Large intestine (tissue), 3 donors: ENCODE measurements around the gene CNNM2. TPM values are rescaled to one million over a fixed set of nuclear protein-coding genes. Genes with fewer than 3 reads are reported as not detected.
"Not testable (repeated sequence)": the region's sequence is repeated elsewhere in the genome, so short reads cannot be mapped to it uniquely, and the experiment has no call there.

ENCODE experiments used
- DNase-seq, 2 donors: peaks; one replicate each; pipeline versions ENCODE4 v3.0.0 to v3.0.0-alpha.2; 2013
- H3K27ac ChIP-seq: one replicate; pipeline ENCODE4 v1.5.1; 2013; ENCODE audit warnings: low read length
- H3K27me3 ChIP-seq: 2 replicates; pipeline ENCODE4 v1.6.1; 2013; ENCODE audit warnings: low read length; ENCODE audit not compliant: control insufficient read depth, insufficient read depth
- H3K36me3 ChIP-seq: 2 replicates; pipeline ENCODE4 v1.6.1; 2013; ENCODE audit warnings: low read length; ENCODE audit not compliant: control insufficient read depth, insufficient read depth
- H3K4me1 ChIP-seq: one replicate; pipeline ENCODE4 v1.6.1; 2013; ENCODE audit warnings: low read length; ENCODE audit not compliant: control insufficient read depth, insufficient read depth
- H3K4me3 ChIP-seq: one replicate; pipeline ENCODE4 v1.5.1; 2013; ENCODE audit warnings: low read length
- H3K9me3 ChIP-seq: one replicate; pipeline ENCODE4 v1.6.1; 2013; ENCODE audit warnings: mild to moderate bottlenecking, low read depth, low read length, moderate library complexity; ENCODE audit not compliant: control insufficient read depth
- WGBS: methylation state at CpG from one replicate; pipeline ENCODE4 v1.1.5; 2013; ENCODE audit warnings: low lambda C conversion rate; ENCODE audit not compliant: insufficient coverage; 5-methylcytosine and 5-hydroxymethylcytosine counted together
- polyA plus RNA-seq: library from polyadenylated mRNA; unstranded; fragments of 120-200 nt; gene quantifications from one replicate; pipeline ENCODE4 v1.2.1, GENCODE V29; 2013

Gene CNNM2
- polyA plus RNA-seq, 1 donor, result 12.5 TPM

- Histone ChIP-seq H3K27me3 (no peaks in the 10 kb centered on the region), H3K4me1 (no peaks in the 10 kb centered on the region), H3K4me3 (no peak overlapping the region), H3K27ac (no peak overlapping the region), H3K36me3 (peaks cover 25% of the 10 kb centered on the region), H3K9me3 (peaks cover 3% of the 10 kb centered on the region)
- no CpG with 5 or more reads among the region's 1 CpG for WGBS
- no peak for DNase-seq
These were observed 212.8 kb downstream of the CNNM2 start for GRCh38 chr10:103130910-103131309.

DNA sequence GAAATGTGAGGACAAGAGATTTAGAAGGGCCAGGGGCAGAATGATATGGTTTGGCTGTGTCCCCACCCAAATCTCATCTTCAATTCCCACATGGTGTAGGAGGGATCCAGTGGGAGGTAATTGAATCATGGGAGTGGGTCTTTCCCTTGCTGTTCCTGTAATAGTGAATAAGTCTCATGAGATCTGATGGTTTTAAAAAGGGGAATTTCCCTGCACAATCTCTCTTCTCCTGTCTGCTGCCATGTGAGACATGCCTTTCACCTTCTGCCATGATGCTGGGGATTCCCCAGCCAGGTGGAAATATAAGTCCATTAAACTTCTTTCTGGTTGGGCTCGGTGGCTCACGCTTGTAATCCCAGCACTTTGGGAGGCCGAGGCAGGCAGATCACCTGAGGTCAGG is 217.1 kb downstream of the CNNM2 start:
- H3K4me1 ChIP-seq, H3K27me3 ChIP-seq, H3K9me3 ChIP-seq, H3K27ac ChIP-seq, H3K4me3 ChIP-seq, DNase-seq: not testable (repeated sequence)
- WGBS, result no CpG with 5 or more reads among the region's 3 CpGs
- peaks cover 34% of the 10 kb centered on the region for H3K36me3 ChIP-seq

DNA sequence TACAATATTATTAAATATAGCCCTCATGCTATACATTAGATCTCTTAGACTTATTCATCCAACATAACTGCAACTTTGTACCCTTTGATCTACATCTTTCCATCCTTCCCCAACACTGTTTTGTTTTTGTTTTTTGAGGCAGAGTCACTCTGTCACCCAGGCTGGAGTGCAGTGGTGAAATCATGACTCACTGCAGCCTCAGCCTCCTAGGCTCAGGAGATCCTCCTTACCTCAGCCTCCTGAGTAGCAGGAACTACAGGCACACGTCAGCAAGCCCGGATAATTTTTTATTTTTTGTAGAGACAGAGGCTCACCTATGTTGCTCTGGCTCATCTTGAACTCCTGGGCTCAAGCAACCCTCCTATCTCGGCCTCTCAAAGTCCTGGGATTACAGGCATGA is 221.7 kb downstream of the CNNM2 start:
- Histone ChIP-seq H3K27ac (no peak overlapping the region), H3K9me3 (no peaks in the 10 kb centered on the region), H3K36me3 (peaks cover 31% of the 10 kb centered on the region), H3K4me1 (no peaks in the 10 kb centered on the region), H3K27me3 (no peaks in the 10 kb centered on the region), H3K4me3 (no peak overlapping the region)
- no peak for DNase-seq
- WGBS, result 100% methylated on average over 1 of the region's 3 CpGs

Other genes with a start within 250 kb of the CNNM2 start
- gene ARL3, start 203.9 kb upstream of the CNNM2 start, polyA plus RNA-seq, result 9.0 TPM
- gene SFXN2, start 203.7 kb upstream of the CNNM2 start, polyA plus RNA-seq, result 27.3 TPM
- gene WBP1L, start 174.3 kb upstream of the CNNM2 start, polyA plus RNA-seq, result 34.6 TPM
- 0.60 TPM for gene CYP17A1, start 80.9 kb upstream of the CNNM2 start, polyA plus RNA-seq
- 54.6 TPM for gene BORCS7, start 64.0 kb upstream of the CNNM2 start, polyA plus RNA-seq
- gene AS3MT, start 48.8 kb upstream of the CNNM2 start, polyA plus RNA-seq, result 15.5 TPM